Measurements from ENCODE around the gene ZNF536.
"Not testable (repeated sequence)": the region's sequence is repeated elsewhere in the genome, so short reads cannot be mapped to it uniquely, and the experiment has no call there.

Gene ZNF536

DNA sequence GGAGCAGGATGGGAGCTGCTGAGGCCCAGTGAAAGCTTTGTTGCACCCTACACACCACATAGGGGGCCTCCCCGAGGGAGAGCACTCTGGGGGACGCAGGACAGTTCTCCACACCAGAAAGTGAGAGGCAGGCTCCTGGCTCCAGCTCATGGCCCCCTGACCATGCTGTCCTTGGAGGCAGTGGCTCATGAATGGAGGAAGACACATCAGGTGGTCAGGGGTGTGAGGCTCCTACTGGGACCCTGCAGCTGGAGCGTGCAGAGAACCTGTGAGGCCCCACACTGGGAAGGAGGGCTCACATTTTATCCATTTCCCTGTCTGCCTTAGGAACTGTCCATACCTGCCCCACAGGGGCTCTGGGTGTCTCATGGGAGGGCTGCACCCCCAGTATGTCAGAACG, 85.3 kb downstream of the ZNF536 start:
- no peak overlapping the region for H2AK5ac ChIP-seq (ENCODE audit: low read length, severe bottlenecking)

DNA sequence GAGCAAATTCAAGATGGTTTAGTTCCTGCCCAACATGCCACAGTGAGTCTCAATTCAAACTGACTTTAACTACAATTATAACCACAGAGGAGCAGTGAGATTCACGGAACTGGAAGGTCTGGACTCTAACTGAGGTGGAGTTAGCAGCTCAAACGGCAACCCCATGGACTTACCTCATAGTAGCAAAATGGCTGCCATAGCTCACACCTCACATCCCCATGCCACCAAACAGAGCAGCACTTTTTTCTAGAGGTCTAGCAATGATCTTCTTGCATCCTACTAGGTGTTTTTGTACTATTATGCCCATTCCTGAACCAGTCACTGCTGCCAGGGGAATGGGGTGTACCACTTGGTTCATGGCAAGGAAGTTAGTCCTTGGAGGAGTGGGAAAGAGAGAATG, 87.7 kb downstream of the ZNF536 start:
- no peak overlapping the region for H3K4me3 ChIP-seq (ENCODE audit: insufficient read depth in 1 of 2, low read depth in 1 of 2, low read length in 2 of 2)
- no peak overlapping the region for H3K9ac ChIP-seq (ENCODE audit: low read length)
- no peaks in the 10 kb centered on the region for H3K9me3 ChIP-seq (ENCODE audit: control insufficient read depth, low read length)
- no peaks in the 10 kb centered on the region for H3K27me3 ChIP-seq (ENCODE audit: control insufficient read depth in 1 of 2, insufficient read depth in 1 of 2, low read length in 2 of 2)
- H2BK120ac ChIP-seq (ENCODE audit: low read depth, low read length), result no peak overlapping the region
- H4K91ac ChIP-seq (ENCODE audit: low read length), result no peak overlapping the region
- no peak for DNase-seq
- no peak overlapping the region for H3K18ac ChIP-seq (ENCODE audit: low read depth in 1 of 2, low read length in 2 of 2)
- WGBS, result 57% methylated on average over 2 of the region's 2 CpGs
- H3K79me1 ChIP-seq (replicated peaks; ENCODE audit: low read length, poor library complexity, severe bottlenecking), result no peaks in the 10 kb centered on the region
- H4K8ac ChIP-seq (ENCODE audit: low read length), result no peak overlapping the region
- no peaks in the 10 kb centered on the region for H3K36me3 ChIP-seq (ENCODE audit: control insufficient read depth in 1 of 2, insufficient read depth in 2 of 2, low read depth in 1 of 2, low read length in 2 of 2)
- no peak overlapping the region for H2BK15ac ChIP-seq (ENCODE audit: low read depth, poor library complexity, severe bottlenecking)
- no peak overlapping the region for H3K23ac ChIP-seq (ENCODE audit: low read length in 2 of 2)
- H2BK12ac ChIP-seq (ENCODE audit: low read length in 2 of 2), result no peak overlapping the region
- no peak overlapping the region for H2AK5ac ChIP-seq (ENCODE audit: low read length, severe bottlenecking)
- no peak overlapping the region for H2BK5ac ChIP-seq (ENCODE audit: low read depth, low read length, poor library complexity, severe bottlenecking)
- H3K27ac ChIP-seq (ENCODE audit: low read length, poor library complexity, severe bottlenecking), result no peak overlapping the region
- no peak overlapping the region for H2AFZ ChIP-seq (ENCODE audit: low read depth, low read length)
- no peak overlapping the region for H3K4me2 ChIP-seq (ENCODE audit: low read length, poor library complexity, severe bottlenecking)
- H3K4ac ChIP-seq (ENCODE audit: low read depth in 1 of 2, low read length in 2 of 2), result no peak overlapping the region
- no peaks in the 10 kb centered on the region for H3K4me1 ChIP-seq (ENCODE audit: control insufficient read depth, insufficient read depth, low read depth, low read length)
- no peak overlapping the region for H3K14ac ChIP-seq (ENCODE audit: low read length in 2 of 2)

More for the DNA sequence above, 85.3 kb downstream of the ZNF536 start:
- Histone ChIP-seq H4K8ac (ENCODE audit: low read length) (no peak overlapping the region), H3K79me1 (replicated peaks; ENCODE audit: low read length, poor library complexity, severe bottlenecking) (no peaks in the 10 kb centered on the region), H2BK5ac (ENCODE audit: low read depth, low read length, poor library complexity, severe bottlenecking) (no peak overlapping the region), H4K91ac (ENCODE audit: low read length) (no peak overlapping the region), H2BK120ac (ENCODE audit: low read depth, low read length) (no peak overlapping the region), H2BK12ac (ENCODE audit: low read length in 2 of 2) (no peak overlapping the region), H2AFZ (ENCODE audit: low read depth, low read length) (no peak overlapping the region), H3K4me3 (ENCODE audit: insufficient read depth in 1 of 2, low read depth in 1 of 2, low read length in 2 of 2) (no peak overlapping the region), H3K36me3 (ENCODE audit: control insufficient read depth in 1 of 2, insufficient read depth in 2 of 2, low read depth in 1 of 2, low read length in 2 of 2) (no peaks in the 10 kb centered on the region), H3K4ac (ENCODE audit: low read depth in 1 of 2, low read length in 2 of 2) (no peak overlapping the region), H3K9me3 (ENCODE audit: control insufficient read depth, low read length) (no peaks in the 10 kb centered on the region), H3K27ac (ENCODE audit: low read length, poor library complexity, severe bottlenecking) (no peak overlapping the region), H3K4me1 (ENCODE audit: control insufficient read depth, insufficient read depth, low read depth, low read length) (no peaks in the 10 kb centered on the region), H3K9ac (ENCODE audit: low read length) (no peak overlapping the region), H3K27me3 (ENCODE audit: control insufficient read depth in 1 of 2, insufficient read depth in 1 of 2, low read length in 2 of 2) (peaks cover 0 to 1% of the 10 kb centered on the region in 2 experiments), H3K18ac (ENCODE audit: low read depth in 1 of 2, low read length in 2 of 2) (no peak overlapping the region), H3K4me2 (ENCODE audit: low read length, poor library complexity, severe bottlenecking) (no peak overlapping the region), H3K14ac (ENCODE audit: low read length in 2 of 2) (no peak overlapping the region), H3K23ac (ENCODE audit: low read length in 2 of 2) (no peak overlapping the region), H2BK15ac (ENCODE audit: low read depth, poor library complexity, severe bottlenecking) (no peak overlapping the region)
- no peak for DNase-seq
- WGBS, result 38% methylated on average over 4 of the region's 4 CpGs

DNA sequence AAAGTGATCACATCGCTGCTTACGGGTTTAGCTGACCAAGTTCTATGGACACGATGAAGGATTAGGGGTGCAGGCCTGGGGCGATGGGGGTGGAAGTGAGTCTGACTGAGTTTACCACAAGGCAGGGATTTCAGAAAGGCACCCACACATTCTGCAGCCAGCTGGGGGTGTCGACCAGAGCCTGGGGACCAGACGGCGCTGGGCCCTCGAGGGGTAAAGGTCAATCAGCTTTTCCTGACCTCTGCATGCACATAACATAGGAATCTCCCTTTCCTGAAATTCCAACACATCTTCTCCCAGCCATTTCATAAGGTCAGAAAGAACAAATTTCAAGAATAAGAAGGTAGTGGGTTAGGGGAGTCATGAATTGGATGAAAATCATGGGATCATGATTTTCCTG, 92.0 kb downstream of the ZNF536 start:
- Histone ChIP-seq H3K14ac (ENCODE audit: low read length in 2 of 2) (no peak overlapping the region), H3K18ac (ENCODE audit: low read depth in 1 of 2, low read length in 2 of 2) (no peak overlapping the region), H2AFZ (ENCODE audit: low read depth, low read length) (no peak overlapping the region), H2BK12ac (ENCODE audit: low read length in 2 of 2) (no peak overlapping the region), H3K9ac (ENCODE audit: low read length) (no peak overlapping the region), H3K4ac (ENCODE audit: low read depth in 1 of 2, low read length in 2 of 2) (no peak overlapping the region), H3K4me3 (ENCODE audit: insufficient read depth in 1 of 2, low read depth in 1 of 2, low read length in 2 of 2) (no peak overlapping the region), H4K8ac (ENCODE audit: low read length) (no peak overlapping the region), H3K79me1 (replicated peaks; ENCODE audit: low read length, poor library complexity, severe bottlenecking) (no peaks in the 10 kb centered on the region), H4K91ac (ENCODE audit: low read length) (no peak overlapping the region), H3K27me3 (ENCODE audit: control insufficient read depth in 1 of 2, insufficient read depth in 1 of 2, low read length in 2 of 2) (no peaks in the 10 kb centered on the region), H3K4me1 (ENCODE audit: control insufficient read depth, insufficient read depth, low read depth, low read length) (peaks cover 2% of the 10 kb centered on the region), H2BK120ac (ENCODE audit: low read depth, low read length) (no peak overlapping the region), H3K4me2 (ENCODE audit: low read length, poor library complexity, severe bottlenecking) (no peak overlapping the region), H3K36me3 (ENCODE audit: control insufficient read depth in 1 of 2, insufficient read depth in 2 of 2, low read depth in 1 of 2, low read length in 2 of 2) (no peaks in the 10 kb centered on the region), H3K27ac (ENCODE audit: low read length, poor library complexity, severe bottlenecking) (no peak overlapping the region), H2BK15ac (ENCODE audit: low read depth, poor library complexity, severe bottlenecking) (no peak overlapping the region), H3K23ac (ENCODE audit: low read length in 2 of 2) (no peak overlapping the region), H3K9me3 (ENCODE audit: control insufficient read depth, low read length) (no peaks in the 10 kb centered on the region), H2BK5ac (ENCODE audit: low read depth, low read length, poor library complexity, severe bottlenecking) (no peak overlapping the region), H2AK5ac (ENCODE audit: low read length, severe bottlenecking) (no peak overlapping the region)
- no peak for DNase-seq
- WGBS, result 85% methylated on average over 8 of the region's 8 CpGs

DNA sequence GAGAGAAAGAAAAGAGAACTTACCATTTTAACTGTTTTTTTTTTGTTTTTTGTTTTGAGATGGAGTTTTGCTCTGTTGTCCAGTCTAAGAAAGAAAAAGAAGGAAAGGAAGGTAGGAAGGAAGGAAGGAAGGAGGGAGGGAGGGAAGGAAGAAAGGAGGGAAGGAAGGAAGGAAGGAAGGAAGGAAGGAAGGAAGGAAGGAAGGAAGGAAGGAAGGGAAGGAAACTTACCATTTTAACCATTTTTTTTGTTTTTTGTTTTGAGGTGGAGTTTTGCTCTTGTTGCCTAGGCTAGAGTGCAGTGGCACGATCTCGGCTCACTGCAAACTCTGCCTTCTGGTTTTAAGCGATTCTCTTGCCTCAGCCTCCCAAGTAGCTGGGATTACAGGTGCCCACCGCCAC, 94.4 kb downstream of the ZNF536 start:
- H2BK120ac ChIP-seq (ENCODE audit: low read depth, low read length); H4K8ac ChIP-seq (ENCODE audit: low read length); H3K4me3 ChIP-seq (ENCODE audit: insufficient read depth in 1 of 2, low read depth in 1 of 2, low read length in 2 of 2); H3K79me1 ChIP-seq (replicated peaks; ENCODE audit: low read length, poor library complexity, severe bottlenecking); H3K9me3 ChIP-seq (ENCODE audit: control insufficient read depth, low read length); H3K18ac ChIP-seq (ENCODE audit: low read depth in 1 of 2, low read length in 2 of 2); H3K4me1 ChIP-seq (ENCODE audit: control insufficient read depth, insufficient read depth, low read depth, low read length); H3K36me3 ChIP-seq (ENCODE audit: control insufficient read depth in 1 of 2, insufficient read depth in 2 of 2, low read depth in 1 of 2, low read length in 2 of 2); DNase-seq; H2AFZ ChIP-seq (ENCODE audit: low read depth, low read length); H3K27ac ChIP-seq (ENCODE audit: low read length, poor library complexity, severe bottlenecking); H3K9ac ChIP-seq (ENCODE audit: low read length); H2BK5ac ChIP-seq (ENCODE audit: low read depth, low read length, poor library complexity, severe bottlenecking); H3K23ac ChIP-seq (ENCODE audit: low read length in 2 of 2); H3K4me2 ChIP-seq (ENCODE audit: low read length, poor library complexity, severe bottlenecking); H2AK5ac ChIP-seq (ENCODE audit: low read length, severe bottlenecking); H3K27me3 ChIP-seq (ENCODE audit: control insufficient read depth in 1 of 2, insufficient read depth in 1 of 2, low read length in 2 of 2); H2BK15ac ChIP-seq (ENCODE audit: low read depth, poor library complexity, severe bottlenecking); H3K4ac ChIP-seq (ENCODE audit: low read depth in 1 of 2, low read length in 2 of 2); H2BK12ac ChIP-seq (ENCODE audit: low read length in 2 of 2); H4K91ac ChIP-seq (ENCODE audit: low read length); H3K14ac ChIP-seq (ENCODE audit: low read length in 2 of 2): not testable (repeated sequence)
- 73% methylated on average over 4 of the region's 4 CpGs for WGBS

Measured in mesenchymal stem cell (in vitro differentiated cells and primary cell).